ENCODE data around the gene AMFR.

Gene AMFR

GRCh38 chr16:56425439-56425832, at the start of gene AMFR:
Gene AMFR (minus strand): TSS chr16:56425545. CDS start chr16:56425327, 218 bp downstream.
- peak; percentile 76 for DNase-seq

GRCh38 chr16:56470666-56471065, 45.3 kb upstream of the AMFR start:
- no peak for DNase-seq

- no peak for DNase-seq
Observed at GRCh38 chr16:56470232-56470631, 44.9 kb upstream of the AMFR start.

- DNase-seq = no peak
Observed at GRCh38 chr16:56469748-56470147, 44.4 kb upstream of the AMFR start.

- DNase-seq = no peak
Observed at GRCh38 chr16:56468800-56469199, 43.5 kb upstream of the AMFR start.

- no peak for DNase-seq
Observed at GRCh38 chr16:56466344-56466743, 41.0 kb upstream of the AMFR start.

- no peak for DNase-seq
Observed at GRCh38 chr16:56463153-56463552, 37.8 kb upstream of the AMFR start.

GRCh38 chr16:56462064-56462796, 36.9 kb upstream of the AMFR start:
- no peak for DNase-seq

- no peak for DNase-seq
Observed at GRCh38 chr16:56460101-56460500, 34.8 kb upstream of the AMFR start.

- no peak for DNase-seq
Observed at GRCh38 chr16:56457927-56458470, 32.7 kb upstream of the AMFR start.

GRCh38 chr16:56451753-56452689, 26.7 kb upstream of the AMFR start:
- no peak for DNase-seq

- peak; percentile 98 for DNase-seq
Observed at GRCh38 chr16:56450986-56451752, 25.8 kb upstream of the AMFR start, which contains the start of the genes NUDT21 and OGFOD1. Gene NUDT21 (minus strand): TSS chr16:56451332. CDS start chr16:56451202, 130 bp downstream. Gene OGFOD1 (plus strand): TSS chr16:56451554. CDS start chr16:56451613, 59 bp downstream.

GRCh38 chr16:56450275-56450985, 25.1 kb upstream of the AMFR start:
- DNase-seq = no peak

- DNase-seq = no peak
Observed at GRCh38 chr16:56448005-56448404, 22.7 kb upstream of the AMFR start.

GRCh38 chr16:56447286-56447685, 21.9 kb upstream of the AMFR start:
- DNase-seq = no peak

- no peak for DNase-seq
Observed at GRCh38 chr16:56438038-56438437, 12.7 kb upstream of the AMFR start.

- no peak for DNase-seq
Observed at GRCh38 chr16:56436258-56436657, 10.9 kb upstream of the AMFR start.

GRCh38 chr16:56428091-56428490, 2.7 kb upstream of the AMFR start:
- no peak for DNase-seq

GRCh38 chr16:56426585-56426984, 1.2 kb upstream of the AMFR start:
- DNase-seq = no peak

- DNase-seq = no peak
Observed at GRCh38 chr16:56424791-56425438, 430 bp downstream of the AMFR start.

GRCh38 chr16:56424404-56424764, 961 bp downstream of the AMFR start:
- no peak for DNase-seq
